PC-3 (cell line): Measurements from ENCODE around the gene HECW1.

Experiments
- CTCF ChIP-seq: fragments of 300-600 bp; sonication (generic); conservative IDR thresholded peaks from 2 replicates; pipeline ENCODE4 v1.5.1; 2017; ENCODE audit warnings: antibody characterized with exemption, low read depth, mild to moderate bottlenecking, low read length
- EZH2 ChIP-seq: fragments of 300-600 bp; sonication (generic); IDR thresholded peaks from one replicate; pipeline ENCODE4 v1.6.1; 2017; ENCODE audit warnings: antibody characterized with exemption, mild to moderate bottlenecking, low read length; ENCODE audit not compliant: unreplicated experiment
- EZH2phosphoT487 ChIP-seq: fragments of 300-600 bp; sonication (generic); IDR thresholded peaks from 2 replicates; pipeline ENCODE4 v1.6.1; 2018; ENCODE audit warnings: mild to moderate bottlenecking, antibody characterized with exemption, low read length, borderline replicate concordance

- TF ChIP-seq CTCF, result no peak
- TF ChIP-seq EZH2phosphoT487, result no peak
- TF ChIP-seq EZH2, result no peak
Measured at GRCh38 chr7:43437001-43437400, 324.6 kb downstream of the HECW1 start.
